Activated CD4-positive, alpha-beta T cell treated with anti-CD3 and anti-CD28 coated beads for 4 hours (primary cell): Measurements from ENCODE around the gene S100A2.
"Not testable (repeated sequence)": the region's sequence is repeated elsewhere in the genome, so short reads cannot be mapped to it uniquely, and the experiment has no call there.

Source experiments
- DNase-seq, 2 donors: peaks; one replicate each; pipeline ENCODE4 v3.0.0-alpha.2; 2020

S100A2 gene

GRCh38 chr1:153562021-153562420, 3.6 kb downstream of the S100A2 start:
- DNase-seq = not testable (repeated sequence)

DNA sequence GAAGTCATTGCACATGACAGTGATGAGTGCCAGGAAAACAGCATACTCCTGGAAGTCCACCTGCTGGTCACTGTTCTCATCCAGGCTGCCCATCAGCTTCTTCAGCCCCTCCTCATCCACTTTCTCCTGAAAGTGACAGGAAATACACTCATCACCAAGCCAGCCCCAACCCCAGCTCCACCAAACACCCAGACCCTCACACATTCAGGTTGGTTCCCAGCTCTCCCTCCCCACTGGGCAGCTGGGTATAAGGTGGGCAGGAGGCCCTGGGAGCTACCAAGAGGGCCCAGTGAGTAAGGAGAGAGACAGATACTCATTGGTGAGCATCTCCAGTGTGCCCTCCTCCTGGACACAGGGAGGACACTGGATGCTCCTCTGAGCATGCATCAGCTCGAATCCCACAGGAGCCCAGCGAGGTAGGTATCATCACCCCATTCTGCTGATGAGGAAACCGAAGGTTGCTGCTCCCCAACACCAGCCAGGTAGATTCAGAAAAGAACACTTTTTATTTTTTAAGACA, 4.1 kb downstream of the S100A2 start:
- no peak for DNase-seq

GRCh38 chr1:153560771-153561465, 4.7 kb downstream of the S100A2 start:
- no peak for DNase-seq

GRCh38 chr1:153560241-153560640, 5.4 kb downstream of the S100A2 start:
- no peak for DNase-seq

GRCh38 chr1:153557877-153558276, 7.8 kb downstream of the S100A2 start:
- DNase-seq = no peak

DNA sequence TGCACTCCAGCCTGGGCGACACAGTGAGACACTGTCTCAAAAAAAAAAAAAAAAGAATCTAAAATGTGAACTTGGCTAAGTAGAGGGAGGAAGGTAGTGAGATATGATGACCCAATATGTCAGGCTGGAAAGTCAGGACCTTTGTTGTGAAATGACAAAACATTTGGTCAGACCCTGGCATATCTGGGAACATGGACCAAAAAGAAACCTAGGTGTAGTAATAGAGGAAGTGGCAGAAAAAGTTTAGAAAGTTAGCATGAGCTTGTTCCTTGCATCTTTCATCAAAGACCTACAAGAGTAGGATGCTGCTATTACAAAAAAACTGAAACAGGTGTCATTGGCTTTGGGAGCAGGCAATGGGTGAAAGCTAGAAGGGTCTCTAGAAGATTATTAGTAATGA, 9.3 kb downstream of the S100A2 start:
- DNase-seq = no peak

GRCh38 chr1:153553830-153554541, 11.7 kb downstream of the S100A2 start:
- no peak for DNase-seq

GRCh38 chr1:153553096-153553495, 12.5 kb downstream of the S100A2 start:
- DNase-seq = no peak

DNA sequence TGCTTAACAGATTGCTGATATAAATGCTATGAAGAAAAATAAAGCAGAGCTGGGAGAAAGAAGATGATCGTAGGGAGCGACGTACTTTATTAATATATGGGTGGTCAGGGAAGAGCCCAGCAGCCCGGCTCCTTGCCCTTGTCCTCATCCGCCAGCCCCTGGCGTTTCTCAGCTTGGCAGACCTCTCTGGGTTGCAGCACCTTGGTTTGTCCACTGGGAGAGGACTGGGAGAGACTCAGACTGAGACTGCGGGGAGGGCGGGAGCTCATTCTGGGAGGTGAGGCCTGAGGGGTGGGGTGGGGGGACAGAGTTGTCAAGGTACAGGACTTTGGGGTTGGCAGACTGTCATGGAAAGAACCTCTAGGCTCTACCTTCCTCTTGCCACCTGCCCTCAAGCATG, 13.3 kb downstream of the S100A2 start:
- DNase-seq = no peak

DNA sequence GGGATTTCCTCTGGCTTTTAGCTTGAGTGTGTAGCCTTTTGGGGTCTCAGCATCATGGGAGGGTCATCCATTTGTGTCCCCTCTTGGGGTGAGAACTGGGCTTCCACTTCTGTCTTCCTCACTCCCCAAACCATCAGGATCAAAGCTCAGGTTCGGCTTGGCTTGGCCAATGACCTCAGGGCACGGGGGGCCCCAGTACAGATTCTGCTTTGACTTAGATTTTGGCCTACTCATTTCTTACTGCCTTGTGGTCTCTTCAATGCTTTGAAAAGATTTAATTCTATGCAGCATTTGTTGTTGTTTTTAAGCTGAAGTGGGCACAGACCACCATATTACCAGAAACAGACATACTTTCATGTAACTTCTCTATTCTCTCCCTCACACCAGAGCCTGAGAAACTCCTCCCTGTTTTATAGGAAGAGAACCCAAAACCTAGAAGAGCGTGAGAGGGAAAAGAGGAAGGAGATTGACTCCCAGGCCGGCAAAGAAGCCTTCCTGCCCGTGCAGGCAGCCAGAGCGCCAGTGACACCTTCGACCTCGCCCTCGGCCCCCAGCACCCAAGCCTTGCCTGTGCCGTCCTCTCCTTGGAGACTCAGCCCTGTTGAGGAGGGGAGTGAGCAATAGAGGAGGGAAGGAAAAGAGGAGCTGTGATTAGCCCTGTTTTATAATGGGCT, 14.7 kb downstream of the S100A2 start:
- DNase-seq = no peak

GRCh38 chr1:153550398-153550758, 15.3 kb downstream of the S100A2 start:
- DNase-seq = no peak

- DNase-seq = no peak
Observed at GRCh38 chr1:153549741-153550397, 15.8 kb downstream of the S100A2 start.

GRCh38 chr1:153548722-153549688, 16.6 kb downstream of the S100A2 start, which contains the start of gene S100A3:
Gene S100A3 (minus strand): TSS chr1:153549258. CDS start chr1:153548485, 773 bp downstream.
- DNase-seq = no peak

DNA sequence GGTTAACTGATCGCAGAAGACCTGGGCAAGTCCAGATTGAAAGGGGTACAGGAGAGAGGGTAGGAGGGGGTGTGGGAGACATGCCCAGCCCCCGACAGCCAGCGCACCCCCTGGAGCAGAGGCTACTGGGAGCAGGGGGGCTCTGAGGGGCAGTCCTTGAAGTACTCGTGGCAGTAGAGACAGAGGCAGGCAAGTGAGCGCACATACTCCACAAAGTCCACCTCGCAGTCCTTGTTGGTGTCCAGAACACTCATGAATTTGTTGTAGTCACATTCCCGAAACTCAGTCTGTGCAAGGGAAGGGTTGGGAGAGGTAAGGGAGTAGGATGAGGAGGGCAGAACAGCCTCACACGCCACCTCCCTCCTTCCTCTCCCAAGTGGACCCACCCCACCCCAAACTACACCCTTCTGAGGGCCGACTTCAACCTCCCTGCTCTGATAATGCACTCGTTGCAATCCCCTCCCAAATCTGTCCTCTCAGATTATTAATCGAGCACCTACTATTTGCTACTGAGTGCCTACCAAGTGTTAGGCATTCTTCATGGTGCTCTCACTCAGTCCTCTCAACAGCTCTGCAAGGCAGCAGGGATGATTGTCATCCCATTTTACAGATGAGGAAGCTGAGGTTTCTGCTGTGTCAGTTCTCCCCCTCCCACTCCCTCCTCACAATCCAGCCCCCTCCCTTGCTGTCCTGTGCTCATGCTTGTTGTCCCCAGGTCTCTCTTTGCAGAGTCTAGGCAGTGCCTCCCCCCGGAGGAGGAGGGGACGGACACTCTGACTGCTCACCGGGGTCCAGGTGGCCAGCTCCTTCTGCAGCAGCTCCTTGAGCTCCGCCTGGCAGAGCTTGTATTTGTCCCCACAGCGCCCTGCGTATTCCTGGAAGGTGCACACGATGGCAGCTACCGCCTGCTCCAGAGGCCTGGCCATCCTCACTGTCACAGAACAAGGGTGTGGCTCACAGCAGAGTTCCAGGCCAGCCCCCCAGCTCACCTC, 17.8 kb downstream of the S100A2 start:
- DNase-seq = no peak

- DNase-seq = no peak
Observed at GRCh38 chr1:153546796-153547559, 18.7 kb downstream of the S100A2 start.

DNA sequence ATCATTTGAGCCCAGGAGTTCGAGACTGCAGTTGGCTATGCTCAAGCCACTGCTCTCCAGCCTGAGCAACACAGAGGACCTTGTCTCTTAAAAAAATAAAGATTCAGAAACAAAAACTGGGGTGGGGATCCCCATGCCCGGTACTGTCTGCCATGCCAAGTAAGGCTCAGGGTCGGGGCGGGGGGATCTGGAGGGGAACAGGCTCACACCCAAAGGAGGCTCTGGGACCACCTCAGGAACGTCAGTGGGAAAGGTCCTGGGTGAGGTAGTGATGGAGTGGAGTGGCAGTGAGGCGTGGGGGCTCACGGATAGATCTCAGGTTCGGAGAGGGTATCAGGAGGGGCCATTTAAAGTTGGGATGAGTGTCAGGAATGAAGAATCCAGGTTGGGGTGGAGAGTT, 19.3 kb downstream of the S100A2 start:
- DNase-seq = no peak

DNA sequence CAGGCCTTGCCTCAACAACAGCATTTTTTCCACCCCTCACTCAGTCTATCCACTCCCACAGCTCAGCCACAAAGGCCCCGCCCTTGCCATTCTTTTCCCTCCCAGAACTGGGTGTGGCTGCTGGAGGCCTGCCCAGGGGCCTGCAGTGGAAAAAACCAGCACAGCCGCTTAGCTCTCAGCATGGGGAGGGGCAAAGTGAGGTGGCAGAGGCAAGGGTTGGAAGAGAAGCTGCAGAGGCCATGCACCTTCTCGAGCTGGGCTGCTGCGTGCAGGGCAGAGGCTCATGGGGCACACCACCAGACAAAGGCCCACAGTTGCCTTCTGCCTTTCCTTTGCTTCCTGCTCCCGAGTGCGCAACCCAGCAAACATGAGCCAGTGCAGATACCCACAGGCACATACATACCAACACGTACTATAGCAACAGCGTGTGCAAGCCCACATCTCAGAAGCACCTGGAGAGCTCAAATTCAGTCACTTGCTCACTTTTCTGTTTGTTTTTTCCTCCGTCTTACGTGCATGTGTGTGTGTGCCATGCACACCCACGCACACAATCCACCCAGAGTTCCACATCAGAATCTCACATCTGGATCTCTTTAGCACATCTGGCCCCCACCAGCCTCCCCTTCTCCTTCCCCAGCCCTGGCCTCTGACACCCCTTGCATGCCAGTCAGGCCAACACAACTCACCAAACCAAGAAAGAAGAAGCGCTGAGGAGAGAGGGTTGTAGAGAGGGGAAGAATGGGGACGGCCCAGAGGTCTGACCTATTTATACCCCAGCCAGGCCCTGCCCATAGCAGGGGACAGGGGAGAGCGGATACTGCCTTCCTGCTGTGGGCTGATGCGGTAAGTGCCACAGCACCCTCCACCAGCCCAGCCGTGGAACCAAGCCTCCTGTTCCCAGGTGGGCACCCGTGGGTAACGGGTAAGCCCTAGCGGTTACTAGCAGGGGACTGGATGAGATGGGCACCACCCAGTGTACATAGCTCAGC, 20.3 kb downstream of the S100A2 start, which contains the start of gene S100A4:
TSS of gene S100A4 (minus strand) at position 740 of the 989 bp plus-strand sequence. CDS start 1,012 bp downstream, outside the sequence.
- DNase-seq = peak; percentile 90 to 91

GRCh38 chr1:153544453-153545066, 21.1 kb downstream of the S100A2 start:
- no peak for DNase-seq
